Middle frontal gyrus (tissue), 1 donor: Measurements from ENCODE around the gene GFRA1.
A peak's percentile ranks its signal among the peaks of the same experiment; 100 is the strongest.

ENCODE experiments used
- DNase-seq: peaks from one replicate; pipeline ENCODE4 v3.0.0-alpha.2; 2015; ENCODE audit warnings: low spot score; ENCODE audit errors: extremely low spot score

GFRA1 gene

GRCh38 chr10:116106611-116107010, 166.4 kb downstream of the GFRA1 start:
- DNase-seq: no peak

GRCh38 chr10:116105264-116105663, 167.7 kb downstream of the GFRA1 start:
- DNase-seq: no peak

- no peak for DNase-seq
These were observed 168.6 kb downstream of the GFRA1 start for GRCh38 chr10:116104210-116104932.

- no peak for DNase-seq
These were observed 169.3 kb downstream of the GFRA1 start for GRCh38 chr10:116103668-116104067.

- no peak for DNase-seq
These were observed 171.2 kb downstream of the GFRA1 start for GRCh38 chr10:116101616-116102315.

GRCh38 chr10:116100984-116101383, 172.0 kb downstream of the GFRA1 start:
- no peak for DNase-seq

GRCh38 chr10:116099023-116099420, 174.0 kb downstream of the GFRA1 start:
- DNase-seq: no peak

- DNase-seq: no peak
These were observed 174.5 kb downstream of the GFRA1 start for GRCh38 chr10:116098411-116099022.

GRCh38 chr10:116097239-116097784, 175.7 kb downstream of the GFRA1 start:
- DNase-seq: peak; percentile 14

GRCh38 chr10:116096526-116096925, 176.5 kb downstream of the GFRA1 start:
- DNase-seq: no peak

GRCh38 chr10:116094356-116094755, 178.7 kb downstream of the GFRA1 start:
- no peak for DNase-seq

- DNase-seq: no peak
These were observed 180.0 kb downstream of the GFRA1 start for GRCh38 chr10:116093031-116093430.

GRCh38 chr10:116088985-116089384, 184.0 kb downstream of the GFRA1 start:
- DNase-seq: no peak

- no peak for DNase-seq
These were observed 187.7 kb downstream of the GFRA1 start for GRCh38 chr10:116085323-116085722.

GRCh38 chr10:116084161-116084560, 188.8 kb downstream of the GFRA1 start:
- DNase-seq: no peak

- no peak for DNase-seq
These were observed 189.7 kb downstream of the GFRA1 start for GRCh38 chr10:116083226-116083762.

GRCh38 chr10:116082762-116083161, 190.2 kb downstream of the GFRA1 start:
- DNase-seq: no peak

GRCh38 chr10:116082206-116082605, 190.8 kb downstream of the GFRA1 start:
- DNase-seq: no peak

GRCh38 chr10:116080553-116080952, 192.5 kb downstream of the GFRA1 start:
- no peak for DNase-seq

GRCh38 chr10:116079355-116079754, 193.7 kb downstream of the GFRA1 start:
- no peak for DNase-seq

GRCh38 chr10:116076621-116077020, 196.4 kb downstream of the GFRA1 start:
- no peak for DNase-seq

GRCh38 chr10:116073510-116073909, 199.5 kb downstream of the GFRA1 start:
- DNase-seq: no peak
